Activated naive CD4-positive, alpha-beta T cell treated with anti-CD3 and anti-CD28 coated beads for 36 hours (primary cell): Measurements from ENCODE around the gene MYO1B. TPM values are rescaled to one million over a fixed set of nuclear protein-coding genes. Genes with fewer than 3 reads are reported as not detected.

Experiments used
- CTCF ChIA-PET: fragments of 350-600 bp; sonication (Branson Sonifier 250); formaldehyde crosslinking; loops from one replicate; lab custom pipeline; 2021; ENCODE audit warnings: antibody characterized with exemption; lab: Charles Lee
- DNase-seq: peaks from one replicate; pipeline ENCODE4 v3.0.0-alpha.2; 2020
- H3K27ac Mint-ChIP-seq: one replicate; pipeline ENCODE4 v1.8.0; 2021; ENCODE audit warnings: mild to moderate bottlenecking, mixed read lengths
- H3K27me3 Mint-ChIP-seq: one replicate; pipeline ENCODE4 v1.8.0; 2021; ENCODE audit warnings: low read depth, mixed read lengths
- H3K36me3 Mint-ChIP-seq: one replicate; pipeline ENCODE4 v1.8.0; 2021; ENCODE audit warnings: low read depth, mixed read lengths
- H3K4me1 Mint-ChIP-seq: one replicate; pipeline ENCODE4 v1.8.0; 2021; ENCODE audit warnings: low read depth, mixed read lengths
- H3K4me3 Mint-ChIP-seq: one replicate; pipeline ENCODE4 v1.8.0; 2021; ENCODE audit warnings: mild to moderate bottlenecking, moderate library complexity, mixed read lengths
- H3K9me3 Mint-ChIP-seq: one replicate; pipeline ENCODE4 v1.8.0; 2021; ENCODE audit warnings: mixed read lengths
- intact Hi-C: fragments of 100-400 bp; cut with micrococcal nuclease; formaldehyde crosslinking; loops from one replicate; pipeline ENCODE4 v1.15.1; 2023
- total RNA-seq, 2 experiments: library from RNA; stranded (reverse); gene quantifications; one replicate each; pipeline ENCODE4 v1.2.3, GENCODE V29; 2021

Gene MYO1B
- total RNA-seq, 2 experiments from 2014 or later = 39.2 to 40.5 TPM

- H3K4me3 Mint-ChIP-seq = no peak overlapping the region
- no peak overlapping the region for H3K27ac Mint-ChIP-seq
- no peaks in the 10 kb centered on the region for H3K36me3 Mint-ChIP-seq
- no peaks in the 10 kb centered on the region for H3K9me3 Mint-ChIP-seq
- H3K27me3 Mint-ChIP-seq = no peaks in the 10 kb centered on the region
- CTCF ChIA-PET = interaction anchor here (0.7 to 1.8 kb wide), 4 partner anchors 67 to 943 kb away, joined by 3 to 7 read pairs (median 4); no protein-coding TSS in a partner anchor
- intact Hi-C loops = no loop called here
- H3K4me1 Mint-ChIP-seq = no peaks in the 10 kb centered on the region
- no peak for DNase-seq
These were observed 58.2 kb downstream of the MYO1B start for GRCh38 chr2:191303140-191304005.

GRCh38 chr2:191304939-191305875 is 60.0 kb downstream of the MYO1B start:
- no peak overlapping the region for H3K27ac Mint-ChIP-seq
- H3K36me3 Mint-ChIP-seq = no peaks in the 10 kb centered on the region
- no peak for DNase-seq
- no peaks in the 10 kb centered on the region for H3K9me3 Mint-ChIP-seq
- CTCF ChIA-PET = no interaction called here
- intact Hi-C loops = no loop called here
- no peak overlapping the region for H3K4me3 Mint-ChIP-seq
- H3K4me1 Mint-ChIP-seq = no peaks in the 10 kb centered on the region
- H3K27me3 Mint-ChIP-seq = no peaks in the 10 kb centered on the region

GRCh38 chr2:191308026-191308425 is 62.8 kb downstream of the MYO1B start:
- no peak overlapping the region for H3K4me3 Mint-ChIP-seq
- no peaks in the 10 kb centered on the region for H3K4me1 Mint-ChIP-seq
- intact Hi-C loops = no loop called here
- DNase-seq = no peak
- no peaks in the 10 kb centered on the region for H3K9me3 Mint-ChIP-seq
- CTCF ChIA-PET = interaction anchor here (0.5 kb wide), 1 partner anchor 231 kb away, joined by 4 read pairs; no protein-coding TSS in a partner anchor
- H3K27ac Mint-ChIP-seq = no peak overlapping the region
- no peaks in the 10 kb centered on the region for H3K36me3 Mint-ChIP-seq
- H3K27me3 Mint-ChIP-seq = no peaks in the 10 kb centered on the region

- DNase-seq = no peak
- Mint-ChIP-seq H3K4me1 (no peaks in the 10 kb centered on the region), H3K9me3 (no peaks in the 10 kb centered on the region), H3K4me3 (no peak overlapping the region), H3K27me3 (no peaks in the 10 kb centered on the region), H3K27ac (no peak overlapping the region), H3K36me3 (no peaks in the 10 kb centered on the region)
- CTCF ChIA-PET = interaction anchor here (1.0 kb wide), 1 partner anchor 851 kb away, joined by 3 read pairs; no protein-coding TSS in a partner anchor
- intact Hi-C loops = no loop called here
These were observed 66.0 kb downstream of the MYO1B start for GRCh38 chr2:191311156-191311555.

GRCh38 chr2:191311627-191312026 is 66.4 kb downstream of the MYO1B start:
- Mint-ChIP-seq H3K27ac (no peak overlapping the region), H3K4me3 (no peak overlapping the region), H3K4me1 (no peaks in the 10 kb centered on the region), H3K27me3 (no peaks in the 10 kb centered on the region), H3K9me3 (no peaks in the 10 kb centered on the region), H3K36me3 (no peaks in the 10 kb centered on the region)
- intact Hi-C loops = no loop called here
- CTCF ChIA-PET = interaction anchor here (1.0 kb wide), 1 partner anchor 851 kb away, joined by 3 read pairs; no protein-coding TSS in a partner anchor
- DNase-seq = no peak

GRCh38 chr2:191312163-191312562 is 67.0 kb downstream of the MYO1B start:
- Mint-ChIP-seq H3K9me3 (no peaks in the 10 kb centered on the region), H3K4me3 (no peak overlapping the region), H3K4me1 (no peaks in the 10 kb centered on the region), H3K36me3 (no peaks in the 10 kb centered on the region), H3K27me3 (no peaks in the 10 kb centered on the region), H3K27ac (no peak overlapping the region)
- intact Hi-C loops = no loop called here
- DNase-seq = no peak
- CTCF ChIA-PET = interaction anchor here (1.0 kb wide), 1 partner anchor 850 kb away, joined by 3 read pairs; no protein-coding TSS in a partner anchor

GRCh38 chr2:191312662-191313061 is 67.5 kb downstream of the MYO1B start:
- Mint-ChIP-seq H3K4me3 (no peak overlapping the region), H3K36me3 (no peaks in the 10 kb centered on the region), H3K4me1 (no peaks in the 10 kb centered on the region), H3K27me3 (no peaks in the 10 kb centered on the region), H3K27ac (no peak overlapping the region), H3K9me3 (no peaks in the 10 kb centered on the region)
- intact Hi-C loops = no loop called here
- DNase-seq = no peak
- CTCF ChIA-PET = no interaction called here

GRCh38 chr2:191314697-191315364 is 69.6 kb downstream of the MYO1B start:
- no peak overlapping the region for H3K27ac Mint-ChIP-seq
- CTCF ChIA-PET = no interaction called here
- H3K36me3 Mint-ChIP-seq = no peaks in the 10 kb centered on the region
- no peaks in the 10 kb centered on the region for H3K9me3 Mint-ChIP-seq
- peaks cover 6% of the 10 kb centered on the region for H3K4me1 Mint-ChIP-seq
- no peak for DNase-seq
- no peaks in the 10 kb centered on the region for H3K27me3 Mint-ChIP-seq
- no peak overlapping the region for H3K4me3 Mint-ChIP-seq
- intact Hi-C loops = no loop called here

- Mint-ChIP-seq H3K36me3 (no peaks in the 10 kb centered on the region), H3K27me3 (no peaks in the 10 kb centered on the region), H3K9me3 (no peaks in the 10 kb centered on the region), H3K27ac (no peak overlapping the region), H3K4me1 (peaks cover 6% of the 10 kb centered on the region), H3K4me3 (no peak overlapping the region)
- DNase-seq = no peak
- CTCF ChIA-PET = no interaction called here
- intact Hi-C loops = no loop called here
These were observed 70.2 kb downstream of the MYO1B start for GRCh38 chr2:191315365-191315752.

- Mint-ChIP-seq H3K36me3 (no peaks in the 10 kb centered on the region), H3K4me3 (no peak overlapping the region), H3K27me3 (no peaks in the 10 kb centered on the region), H3K4me1 (peaks cover 12% of the 10 kb centered on the region), H3K9me3 (no peaks in the 10 kb centered on the region), H3K27ac (no peak overlapping the region)
- no peak for DNase-seq
- intact Hi-C loops = no loop called here
- CTCF ChIA-PET = interaction anchor here (1.1 kb wide), 1 partner anchor 13 kb away, joined by 4 read pairs; no protein-coding TSS in a partner anchor
These were observed 71.2 kb downstream of the MYO1B start for GRCh38 chr2:191316246-191316994.

- intact Hi-C loops = no loop called here
- Mint-ChIP-seq H3K27me3 (no peaks in the 10 kb centered on the region), H3K27ac (no peak overlapping the region), H3K9me3 (no peaks in the 10 kb centered on the region), H3K36me3 (no peaks in the 10 kb centered on the region), H3K4me3 (no peak overlapping the region), H3K4me1 (peaks cover 26% of the 10 kb centered on the region)
- CTCF ChIA-PET = no interaction called here
- DNase-seq = no peak
These were observed 73.0 kb downstream of the MYO1B start for GRCh38 chr2:191318037-191318728.
